Esophagus squamous epithelium (tissue), 5 donors: ENCODE results near the gene ARHGAP42. TPM values are rescaled to one million over a fixed set of nuclear protein-coding genes. Genes with fewer than 3 reads are reported as not detected.

Experiments used
- DNase-seq: peaks from one replicate; lab custom pipeline; 2025; lab: John Stamatoyannopoulos, UW
- H3K27ac ChIP-seq, 4 donors: fragments of 200-600 bp; sonication (generic); one replicate each; pipeline ENCODE4 v1.5.1; 2016 to 2019; ENCODE audit warnings: mild to moderate bottlenecking in 1 of 4
- H3K27me3 ChIP-seq, 4 donors: fragments of 200-600 bp; sonication (generic); 1 replicate in 3 of 4; 2 replicates in 1 of 4; pipeline versions ENCODE4 v1.5.1 to v1.6.0; 2017 to 2021; ENCODE audit warnings: antibody characterized with exemption in 1 of 4
- H3K36me3 ChIP-seq, 3 donors: fragments of 200-600 bp; sonication (generic); one replicate each; pipeline ENCODE4 v1.5.1; 2016 to 2019
- H3K4me1 ChIP-seq, 3 donors: fragments of 200-600 bp; sonication (generic); one replicate each; pipeline ENCODE4 v1.5.1; 2017 to 2019
- H3K4me3 ChIP-seq, 4 donors: fragments of 200-600 bp; sonication (generic); 1 replicate in 3 of 4; 2 replicates in 1 of 4; pipeline ENCODE4 v1.5.1; 2016 to 2019; ENCODE audit warnings: mild to moderate bottlenecking in 2 of 4, moderate library complexity in 1 of 4
- H3K9me3 ChIP-seq, 3 donors: fragments of 200-600 bp; sonication (generic); one replicate each; pipeline ENCODE4 v1.5.1; 2016 to 2019
- POLR2A ChIP-seq, 4 donors: fragments of 450-650 bp; IDR thresholded peaks; one replicate each; pipeline ENCODE4 v1.6.1; 2017; ENCODE audit warnings: antibody characterized with exemption in 4 of 4, mild to moderate bottlenecking in 4 of 4, moderate library complexity in 3 of 4
- WGBS, 2 donors: methylation state at CpG; one replicate each; pipeline ENCODE4 v1.1.5; 2018; 5-methylcytosine and 5-hydroxymethylcytosine counted together
- intact Hi-C: fragments of 100-400 bp; cut with DNase I; formaldehyde crosslinking; loops from one replicate; pipeline ENCODE4 v1.15.0; 2022
- total RNA-seq, 4 donors: library from RNA; depleted of rRNA; stranded (reverse); fragments of >200 nt; gene quantifications; one replicate each; pipeline ENCODE4 v1.1.0, GENCODE V29; 2016
- TF ChIP-seq, protein P1 (sequence below), 6 experiments: fragments of 450-650 bp in 4 of 6; fragments of 200-600 bp in 2 of 6; sonication (generic) in 2 of 6; IDR thresholded peaks; one replicate each; pipeline ENCODE4 v1.5.1; 2016 to 2019; ENCODE audit warnings: antibody characterized with exemption in 6 of 6, mild to moderate bottlenecking in 4 of 6, moderate library complexity in 4 of 6
- donor health status: DM: yes; HTN: yes; CAD: no.

ARHGAP42 gene
- total RNA-seq, 4 donors from 2014 or later = 3.5 to 10.1 (median 6.4) TPM

DNA sequence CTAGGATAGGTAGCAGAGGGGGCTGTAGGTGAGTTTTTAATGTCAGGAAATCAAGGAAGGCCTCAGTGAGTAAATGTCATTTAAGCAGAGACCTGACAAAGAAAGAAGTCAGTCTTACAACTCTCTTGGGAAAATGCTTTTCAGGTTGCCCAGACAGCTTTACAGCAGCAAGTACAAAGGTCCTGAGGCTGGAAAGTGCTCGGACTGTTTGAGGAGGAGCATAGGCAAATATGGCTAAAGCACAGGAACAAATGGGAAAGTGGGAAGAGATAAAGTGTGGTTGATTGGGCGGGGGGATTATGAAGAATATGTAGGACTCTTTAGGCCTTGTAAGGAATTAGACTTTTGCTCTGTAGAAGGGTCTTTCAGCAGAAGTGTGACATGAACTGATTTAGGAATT is 125.4 kb downstream of the ARHGAP42 start:
- 90% methylated on average over 2 of the region's 2 CpGs for WGBS, 2 donors
- H3K27me3 ChIP-seq = no peaks in the 10 kb centered on the region
- intact Hi-C loops = no loop called here
- TF ChIP-seq POLR2A (IDR thresholded peaks at IDR 0.05) = no peak
- TF ChIP-seq, protein P1, sequence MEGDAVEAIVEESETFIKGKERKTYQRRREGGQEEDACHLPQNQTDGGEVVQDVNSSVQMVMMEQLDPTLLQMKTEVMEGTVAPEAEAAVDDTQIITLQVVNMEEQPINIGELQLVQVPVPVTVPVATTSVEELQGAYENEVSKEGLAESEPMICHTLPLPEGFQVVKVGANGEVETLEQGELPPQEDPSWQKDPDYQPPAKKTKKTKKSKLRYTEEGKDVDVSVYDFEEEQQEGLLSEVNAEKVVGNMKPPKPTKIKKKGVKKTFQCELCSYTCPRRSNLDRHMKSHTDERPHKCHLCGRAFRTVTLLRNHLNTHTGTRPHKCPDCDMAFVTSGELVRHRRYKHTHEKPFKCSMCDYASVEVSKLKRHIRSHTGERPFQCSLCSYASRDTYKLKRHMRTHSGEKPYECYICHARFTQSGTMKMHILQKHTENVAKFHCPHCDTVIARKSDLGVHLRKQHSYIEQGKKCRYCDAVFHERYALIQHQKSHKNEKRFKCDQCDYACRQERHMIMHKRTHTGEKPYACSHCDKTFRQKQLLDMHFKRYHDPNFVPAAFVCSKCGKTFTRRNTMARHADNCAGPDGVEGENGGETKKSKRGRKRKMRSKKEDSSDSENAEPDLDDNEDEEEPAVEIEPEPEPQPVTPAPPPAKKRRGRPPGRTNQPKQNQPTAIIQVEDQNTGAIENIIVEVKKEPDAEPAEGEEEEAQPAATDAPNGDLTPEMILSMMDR (IDR thresholded peaks at IDR 0.05) = no peak
- H3K9me3 ChIP-seq = no peaks in the 10 kb centered on the region
- DNase-seq = no peak
- H3K36me3 ChIP-seq = no peaks in the 10 kb centered on the region
- H3K27ac ChIP-seq = no peak overlapping the region
- no peak overlapping the region for H3K4me3 ChIP-seq
- peaks cover 0 to 7% (median 0%) of the 10 kb centered on the region in 3 donors for H3K4me1 ChIP-seq

DNA sequence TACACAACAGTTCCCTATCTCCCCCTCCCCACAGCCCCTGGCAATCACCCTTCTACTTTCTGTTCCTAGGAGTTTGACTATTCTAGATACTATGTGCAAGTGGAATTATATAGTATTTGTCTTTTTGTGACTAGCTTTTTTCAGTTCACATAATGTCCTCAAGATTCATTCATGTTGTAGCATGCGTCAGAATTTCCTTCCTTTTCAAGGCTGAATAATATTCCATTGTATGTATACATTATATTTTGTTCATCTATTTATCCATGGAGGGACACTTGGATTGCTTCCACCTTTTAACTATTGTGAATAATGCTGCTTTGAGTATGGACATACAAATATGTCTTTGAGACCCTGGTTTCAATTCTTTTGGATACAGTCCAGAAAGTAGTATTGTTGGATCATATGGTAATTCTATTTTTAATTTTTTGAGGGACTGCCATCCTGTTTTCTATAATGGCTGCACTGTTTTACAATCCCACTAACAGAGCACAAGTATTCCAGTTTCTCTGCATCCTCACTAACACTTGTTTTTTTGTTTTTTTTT is 128.8 kb downstream of the ARHGAP42 start:
- no peak overlapping the region for H3K27ac ChIP-seq
- H3K4me1 ChIP-seq = peaks cover 0 to 7% (median 0%) of the 10 kb centered on the region in 3 donors
- no peak for DNase-seq
- TF ChIP-seq, protein P1 (IDR thresholded peaks at IDR 0.05) = no peak
- no peak for TF ChIP-seq POLR2A (IDR thresholded peaks at IDR 0.05)
- no peaks in the 10 kb centered on the region for H3K9me3 ChIP-seq
- no peaks in the 10 kb centered on the region for H3K36me3 ChIP-seq
- H3K27me3 ChIP-seq = no peaks in the 10 kb centered on the region
- 92 to 95% methylated on average over 1 of the region's 1 CpG for WGBS, 2 donors
- H3K4me3 ChIP-seq = no peak overlapping the region
- intact Hi-C loops = no loop called here

DNA sequence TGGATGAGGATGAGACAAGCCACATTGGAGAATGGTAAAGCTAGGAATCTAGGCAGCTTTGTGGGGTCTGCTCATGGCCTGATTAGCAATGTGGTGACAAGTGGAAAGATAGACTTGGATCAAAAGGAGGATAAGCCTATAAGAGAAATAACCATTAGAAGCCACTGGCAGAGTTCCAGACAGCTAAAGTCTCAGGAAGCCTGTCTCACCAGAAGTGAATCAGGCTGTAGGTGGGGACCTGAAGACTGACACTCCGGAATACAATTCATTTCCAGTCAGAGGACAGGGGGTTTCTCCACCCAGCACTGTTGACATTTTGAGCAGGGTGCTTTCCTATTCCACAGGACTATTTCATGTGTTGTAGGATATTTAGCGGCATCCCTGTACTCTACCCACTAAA is 129.7 kb downstream of the ARHGAP42 start:
- intact Hi-C loops = no loop called here
- H3K9me3 ChIP-seq = no peaks in the 10 kb centered on the region
- DNase-seq = no peak
- WGBS, 2 donors = 64 to 72% methylated on average over 2 of the region's 2 CpGs
- H3K27me3 ChIP-seq = no peaks in the 10 kb centered on the region
- TF ChIP-seq, protein P1 (IDR thresholded peaks at IDR 0.05) = no peak
- no peak for TF ChIP-seq POLR2A (IDR thresholded peaks at IDR 0.05)
- H3K27ac ChIP-seq = no peak overlapping the region
- H3K4me1 ChIP-seq = peaks cover 0 to 7% (median 0%) of the 10 kb centered on the region in 3 donors
- H3K36me3 ChIP-seq = no peaks in the 10 kb centered on the region
- H3K4me3 ChIP-seq = no peak overlapping the region

DNA sequence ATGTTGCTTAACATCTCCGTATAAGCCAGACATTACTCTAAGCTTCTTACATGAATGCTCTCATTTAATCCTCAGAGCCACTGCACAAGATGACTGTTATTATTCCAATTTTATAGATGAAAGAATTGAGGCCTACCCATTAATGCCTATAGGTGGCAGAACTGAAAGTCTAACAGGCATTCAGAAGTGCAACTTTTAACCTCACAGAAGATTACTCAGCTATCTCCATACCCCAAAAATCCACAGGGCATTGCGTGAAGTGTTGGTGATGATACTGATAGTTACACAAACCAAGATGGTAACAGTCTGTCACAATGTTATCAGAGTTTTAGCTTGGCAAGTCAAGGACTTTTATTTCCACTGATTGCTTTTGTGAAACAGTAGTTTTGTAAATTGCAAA is 130.5 kb downstream of the ARHGAP42 start:
- no peaks in the 10 kb centered on the region for H3K9me3 ChIP-seq
- peaks cover 0 to 7% (median 0%) of the 10 kb centered on the region in 3 donors for H3K4me1 ChIP-seq
- H3K36me3 ChIP-seq = no peaks in the 10 kb centered on the region
- TF ChIP-seq, protein P1 (IDR thresholded peaks at IDR 0.05) = no peak
- TF ChIP-seq POLR2A (IDR thresholded peaks at IDR 0.05) = no peak
- WGBS, 2 donors = 73 to 87% methylated on average over 2 of the region's 2 CpGs
- no peaks in the 10 kb centered on the region for H3K27me3 ChIP-seq
- intact Hi-C loops = no loop called here
- DNase-seq = no peak
- no peak overlapping the region for H3K4me3 ChIP-seq
- H3K27ac ChIP-seq = no peak overlapping the region

DNA sequence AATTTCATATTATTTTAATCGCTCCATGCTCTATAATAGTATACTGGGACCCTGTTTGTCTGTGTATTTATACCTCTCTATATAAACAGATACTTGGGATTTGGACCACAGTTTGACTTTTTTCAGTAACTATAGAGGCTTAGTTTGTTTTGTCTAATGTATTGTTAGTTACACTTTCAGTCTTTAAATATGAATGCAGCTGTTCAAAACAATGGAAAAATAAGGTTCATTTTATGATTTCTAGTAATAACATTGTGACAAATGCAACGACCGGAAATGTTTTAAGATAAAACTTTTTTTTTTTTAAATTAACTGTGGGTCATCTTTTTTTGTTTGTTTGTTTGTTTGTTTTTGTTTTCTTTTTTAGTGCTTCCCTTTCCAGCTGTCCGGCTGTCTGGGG is 133.5 kb downstream of the ARHGAP42 start:
- no peaks in the 10 kb centered on the region for H3K36me3 ChIP-seq
- no peak overlapping the region for H3K27ac ChIP-seq
- H3K27me3 ChIP-seq = no peaks in the 10 kb centered on the region
- H3K4me3 ChIP-seq = no peak overlapping the region
- no peaks in the 10 kb centered on the region for H3K9me3 ChIP-seq
- peaks cover 3 to 25% (median 4%) of the 10 kb centered on the region in 3 donors for H3K4me1 ChIP-seq
- WGBS, 2 donors = 81% methylated on average over 3 to 4 of the region's 4 CpGs
- intact Hi-C loops = no loop called here
- no peak for DNase-seq
- TF ChIP-seq POLR2A (IDR thresholded peaks at IDR 0.05) = no peak
- TF ChIP-seq, protein P1 (IDR thresholded peaks at IDR 0.05) = no peak
